Muscle layer of colon (tissue), 2 donors: Measurements from ENCODE around the gene ZNF32.
A peak's percentile ranks its signal among the peaks of the same experiment; 100 is the strongest.
"Not testable (repeated sequence)": the region's sequence is repeated elsewhere in the genome, so short reads cannot be mapped to it uniquely, and the experiment has no call there.

Source experiments
- H3K27ac ChIP-seq: one replicate; pipeline ENCODE4 v1.7.0; 2013; ENCODE audit warnings: low read depth, mild to moderate bottlenecking, low read length, moderate library complexity
- H3K27me3 ChIP-seq, 2 donors: one replicate each; pipeline ENCODE4 v1.7.0; 2013; ENCODE audit warnings: low read length in 2 of 2, mild to moderate bottlenecking in 2 of 2; ENCODE audit not compliant: insufficient read depth in 2 of 2, control insufficient read depth in 1 of 2
- H3K36me3 ChIP-seq: one replicate; pipeline ENCODE4 v1.7.0; 2013; ENCODE audit warnings: mild to moderate bottlenecking, low read length; ENCODE audit not compliant: insufficient read depth
- H3K4me1 ChIP-seq: one replicate; pipeline ENCODE4 v1.7.0; 2013; ENCODE audit warnings: mild to moderate bottlenecking, low read length; ENCODE audit not compliant: insufficient read depth
- H3K4me3 ChIP-seq, 2 donors: one replicate each; pipeline ENCODE4 v1.7.0; 2013; ENCODE audit warnings: low read length in 2 of 2, low read depth in 1 of 2, mild to moderate bottlenecking in 1 of 2, moderate library complexity in 1 of 2
- H3K9ac ChIP-seq: one replicate; pipeline ENCODE4 v1.7.0; 2013; ENCODE audit warnings: low read length
- H3K9me3 ChIP-seq: one replicate; pipeline ENCODE4 v1.7.0; 2013; ENCODE audit warnings: mild to moderate bottlenecking, low read length
- donor health status: abdominal sarcoma.
- donor health status: Adenocarcinoma of cecum.

Gene ZNF32

DNA sequence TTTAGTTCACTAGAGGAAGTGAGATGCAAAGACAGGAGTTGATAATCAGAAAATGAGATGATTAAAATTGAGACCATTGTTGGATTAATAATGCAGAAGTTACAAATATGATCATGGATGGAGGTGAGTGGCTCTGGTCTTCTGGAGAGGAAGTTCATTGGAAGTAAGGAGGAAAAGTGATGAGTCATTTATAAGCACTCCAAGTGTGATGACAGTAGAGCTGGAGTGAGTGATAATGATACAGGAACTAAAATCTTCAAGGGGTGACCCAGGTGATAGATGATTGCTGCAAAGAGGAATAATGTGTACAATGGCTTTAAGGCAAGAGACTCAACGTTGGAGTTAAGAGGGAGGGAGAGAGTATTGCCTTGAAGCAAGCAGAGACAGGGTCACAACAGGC is 20.7 kb downstream of the ZNF32 start:
- Histone ChIP-seq H3K9ac (no peak overlapping the region), H3K4me1 (no peaks in the 10 kb centered on the region), H3K9me3 (no peaks in the 10 kb centered on the region), H3K4me3 (no peak overlapping the region), H3K36me3 (no peaks in the 10 kb centered on the region), H3K27ac (no peak overlapping the region), H3K27me3 (no peaks in the 10 kb centered on the region)

DNA sequence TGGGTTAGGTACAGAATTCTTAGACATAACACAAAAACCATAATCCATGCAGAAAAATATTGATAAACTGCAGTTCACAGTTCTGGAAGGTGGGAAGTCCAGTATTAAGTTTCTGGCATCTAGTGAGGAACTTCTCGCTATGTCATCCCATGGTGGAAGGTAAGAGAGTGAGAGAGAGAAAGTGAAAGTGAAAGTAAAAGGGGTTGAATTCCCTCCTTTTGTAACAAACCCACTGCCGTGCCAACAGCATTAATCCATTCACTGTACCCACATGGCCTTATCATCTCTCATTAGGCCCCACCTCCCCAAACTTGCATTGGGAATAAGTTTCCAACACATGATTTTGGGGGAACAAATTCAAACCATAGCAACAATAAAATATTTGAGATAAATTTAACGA is 25.3 kb downstream of the ZNF32 start:
- no peaks in the 10 kb centered on the region for H3K36me3 ChIP-seq
- no peaks in the 10 kb centered on the region for H3K27me3 ChIP-seq
- H3K27ac ChIP-seq, result no peak overlapping the region
- H3K4me1 ChIP-seq, result no peaks in the 10 kb centered on the region
- H3K9ac ChIP-seq, result no peak overlapping the region
- H3K4me3 ChIP-seq, result no peak overlapping the region
- no peaks in the 10 kb centered on the region for H3K9me3 ChIP-seq

DNA sequence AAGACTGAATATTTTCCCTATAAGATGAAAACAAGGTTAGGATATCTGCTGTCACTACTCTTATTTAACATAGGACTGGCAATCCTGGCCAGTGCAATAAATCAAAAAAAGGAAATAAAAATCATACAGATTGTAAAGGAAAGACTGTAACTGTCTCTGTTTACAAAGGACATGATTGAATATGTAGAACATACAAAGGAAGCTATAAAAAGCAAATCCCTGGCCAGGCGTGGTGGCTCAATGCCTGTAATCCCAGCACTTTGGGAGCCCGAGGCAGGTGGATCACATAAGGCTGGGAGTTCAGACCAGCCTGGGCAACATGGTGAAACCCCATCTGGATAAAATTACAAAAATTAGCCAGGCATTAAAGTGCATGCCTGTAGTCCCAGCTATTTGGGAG is 26.6 kb downstream of the ZNF32 start:
- Histone ChIP-seq H3K4me3 (no peak overlapping the region), H3K27ac (no peak overlapping the region), H3K4me1 (no peaks in the 10 kb centered on the region), H3K27me3 (no peaks in the 10 kb centered on the region), H3K36me3 (no peaks in the 10 kb centered on the region), H3K9me3 (no peaks in the 10 kb centered on the region), H3K9ac (no peak overlapping the region)

DNA sequence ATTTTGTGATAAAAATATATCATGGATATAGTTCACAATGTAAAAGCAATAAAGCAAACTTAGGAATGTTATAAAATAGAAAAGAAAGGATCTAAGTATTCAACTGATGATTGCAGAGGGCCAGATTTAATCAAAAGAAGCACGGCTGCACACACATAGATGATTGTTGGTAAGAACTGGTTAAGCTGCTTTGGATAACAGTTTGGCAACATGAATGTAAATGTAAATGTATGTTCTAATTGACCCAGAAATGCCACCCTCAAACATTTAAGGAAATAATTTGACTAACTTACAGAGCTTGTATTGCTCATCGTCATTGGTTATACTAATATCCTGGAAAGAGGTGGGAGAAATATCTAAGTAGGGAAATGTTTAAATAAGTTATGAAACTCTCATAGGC is 29.3 kb downstream of the ZNF32 start:
- H3K27ac ChIP-seq, result no peak overlapping the region

GRCh38 chr10:43616697-43617370 is 31.8 kb downstream of the ZNF32 start:
- H3K9me3 ChIP-seq, result no peaks in the 10 kb centered on the region
- H3K36me3 ChIP-seq, result peaks cover 19% of the 10 kb centered on the region
- H3K9ac ChIP-seq, result no peak overlapping the region
- H3K4me3 ChIP-seq, result no peak overlapping the region
- no peaks in the 10 kb centered on the region for H3K27me3 ChIP-seq
- no peaks in the 10 kb centered on the region for H3K4me1 ChIP-seq
- no peak overlapping the region for H3K27ac ChIP-seq

More for the DNA sequence above, 29.3 kb downstream of the ZNF32 start:
- Histone ChIP-seq H3K4me3 (no peak overlapping the region), H3K9me3 (no peaks in the 10 kb centered on the region), H3K9ac (no peak overlapping the region), H3K4me1 (no peaks in the 10 kb centered on the region), H3K36me3 (peaks cover 12% of the 10 kb centered on the region), H3K27me3 (no peaks in the 10 kb centered on the region)

- Histone ChIP-seq H3K9ac (no peak overlapping the region), H3K27ac (no peak overlapping the region), H3K4me1 (peaks cover 5% of the 10 kb centered on the region), H3K4me3 (no peak overlapping the region), H3K27me3 (no peaks in the 10 kb centered on the region), H3K9me3 (no peaks in the 10 kb centered on the region), H3K36me3 (peaks cover 7% of the 10 kb centered on the region)
Measured at GRCh38 chr10:43610636-43611035, 38.0 kb downstream of the ZNF32 start.

GRCh38 chr10:43607199-43607573 is 41.5 kb downstream of the ZNF32 start:
- no peak overlapping the region for H3K9ac ChIP-seq
- H3K27me3 ChIP-seq, result no peaks in the 10 kb centered on the region
- H3K27ac ChIP-seq, result no peak overlapping the region
- peak overlapping the region; percentile 66 to 91 for H3K4me3 ChIP-seq
- no peaks in the 10 kb centered on the region for H3K36me3 ChIP-seq
- no peaks in the 10 kb centered on the region for H3K9me3 ChIP-seq
- peaks cover 5% of the 10 kb centered on the region for H3K4me1 ChIP-seq

DNA sequence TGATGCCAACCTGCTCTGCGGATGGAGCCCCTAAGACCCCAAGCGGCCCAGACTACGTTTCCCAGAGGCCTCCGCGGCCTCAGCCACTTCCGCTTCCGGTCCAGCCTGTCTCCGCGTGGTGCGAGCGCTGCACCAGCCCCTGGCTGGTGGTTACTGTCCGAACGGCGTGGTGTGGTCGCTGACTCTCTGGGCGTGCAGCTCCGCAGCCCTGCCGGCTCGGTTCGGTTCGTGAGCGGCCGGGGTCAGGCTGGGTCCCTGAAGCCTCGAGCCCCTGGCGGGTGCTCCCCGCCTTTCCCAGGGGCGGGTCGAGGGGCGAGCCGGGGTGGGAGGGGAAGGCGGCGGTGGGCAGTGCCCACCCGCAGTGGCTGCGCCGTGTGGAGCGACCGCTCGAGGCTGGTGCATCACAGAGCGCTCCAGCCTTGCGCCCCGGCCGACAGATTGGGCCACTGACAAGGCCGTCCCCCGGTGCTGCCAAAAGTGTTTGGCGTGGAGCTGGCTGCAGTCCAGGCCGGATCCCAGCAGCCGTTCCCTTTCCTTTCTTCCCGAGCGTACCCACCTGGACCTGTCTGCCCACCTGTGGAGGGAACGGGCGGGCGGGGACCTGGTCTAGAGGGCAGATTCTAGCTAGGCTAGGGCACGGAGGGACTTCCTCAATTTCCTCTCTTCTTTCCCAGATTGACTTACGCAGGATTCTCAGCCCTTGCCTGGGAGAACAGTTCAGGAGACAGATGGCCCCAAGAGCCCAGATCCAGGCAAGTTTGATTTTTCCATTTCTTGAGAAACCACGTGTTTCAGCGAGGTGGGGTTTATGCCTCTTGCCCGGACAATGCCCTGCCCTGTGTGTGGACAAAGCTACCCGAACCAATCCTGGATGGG is 42.1 kb downstream of the ZNF32 start, which contains the start of gene ZNF485:
ZNF485 (plus strand) TSS at position 116 of the 876 bp plus-strand sequence; CDS start at position 729, 613 bp downstream.
- peaks cover 5% of the 10 kb centered on the region for H3K4me1 ChIP-seq
- peak within 1 kb of the TSS; percentile 66 to 91 for H3K4me3 ChIP-seq
- no peaks in the 10 kb centered on the region for H3K36me3 ChIP-seq
- H3K27ac ChIP-seq, result peak within 1 kb of the TSS; percentile 82
- H3K9me3 ChIP-seq, result no peaks in the 10 kb centered on the region
- no peaks in the 10 kb centered on the region for H3K27me3 ChIP-seq
- H3K9ac ChIP-seq, result no peak within 1 kb of the TSS

GRCh38 chr10:43605850-43606322 is 42.8 kb downstream of the ZNF32 start:
- H3K27ac ChIP-seq, result peak overlapping the region; percentile 82
- peak overlapping the region; percentile 66 to 91 for H3K4me3 ChIP-seq
- H3K9ac ChIP-seq, result no peak overlapping the region
- H3K27me3 ChIP-seq, result no peaks in the 10 kb centered on the region
- H3K4me1 ChIP-seq, result peaks cover 5% of the 10 kb centered on the region
- no peaks in the 10 kb centered on the region for H3K9me3 ChIP-seq
- no peaks in the 10 kb centered on the region for H3K36me3 ChIP-seq

DNA sequence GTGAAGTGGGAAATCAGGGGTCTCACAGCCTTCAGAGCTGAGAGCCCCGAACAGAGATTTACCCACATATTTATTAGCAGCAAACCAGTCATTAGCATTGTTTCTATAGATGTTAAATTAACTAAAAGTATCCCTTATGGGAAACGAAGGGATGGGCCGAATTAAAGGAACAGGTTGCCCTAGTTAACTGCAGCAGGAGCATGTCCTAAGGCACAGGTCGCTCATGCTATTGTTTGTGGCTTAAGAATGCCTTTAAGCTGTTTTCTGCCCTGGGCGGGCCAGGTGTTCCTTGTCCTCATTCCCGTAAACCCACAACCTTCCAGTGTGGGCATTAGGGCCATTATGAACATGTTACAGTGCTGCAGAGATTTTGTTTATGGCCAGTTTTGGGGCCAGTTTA is 47.1 kb downstream of the ZNF32 start:
- H3K27ac ChIP-seq, result not testable (repeated sequence)

GRCh38 chr10:43599333-43599732 is 49.3 kb downstream of the ZNF32 start:
- no peaks in the 10 kb centered on the region for H3K36me3 ChIP-seq
- H3K4me3 ChIP-seq, result no peak overlapping the region
- no peaks in the 10 kb centered on the region for H3K27me3 ChIP-seq
- no peaks in the 10 kb centered on the region for H3K9me3 ChIP-seq
- no peaks in the 10 kb centered on the region for H3K4me1 ChIP-seq
- H3K27ac ChIP-seq, result no peak overlapping the region
- no peak overlapping the region for H3K9ac ChIP-seq

More for the DNA sequence above, 47.1 kb downstream of the ZNF32 start:
- H3K4me3 ChIP-seq, H3K9me3 ChIP-seq, H3K4me1 ChIP-seq, H3K27me3 ChIP-seq, H3K9ac ChIP-seq, H3K36me3 ChIP-seq: not testable (repeated sequence)
